ENCODE measurements around the gene SUDS3.
"Not testable (repeated sequence)": the region's sequence is repeated elsewhere in the genome, so short reads cannot be mapped to it uniquely, and the experiment has no call there.

The SUDS3 gene

DNA sequence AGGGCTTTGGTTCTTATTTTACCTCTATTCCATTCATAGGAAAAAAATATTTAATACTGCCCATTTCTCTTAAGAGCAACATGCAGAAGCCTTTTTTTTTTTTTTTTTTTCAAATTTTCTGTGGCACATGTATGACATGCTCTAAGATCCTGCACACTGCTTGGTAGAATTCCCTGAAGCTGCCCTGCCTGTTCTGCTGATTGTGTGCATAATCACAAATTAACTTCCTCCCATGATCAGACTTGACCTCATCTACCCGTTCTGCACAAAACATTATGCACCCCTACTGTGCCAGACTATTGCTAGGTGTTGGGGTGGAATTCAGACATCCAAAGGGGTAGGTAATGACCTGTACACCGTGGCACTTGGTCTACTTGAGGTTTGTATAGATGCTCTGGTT is 22.2 kb downstream of the SUDS3 start:
- no peak for DNase-seq (ENCODE audit: low read depth)

DNA sequence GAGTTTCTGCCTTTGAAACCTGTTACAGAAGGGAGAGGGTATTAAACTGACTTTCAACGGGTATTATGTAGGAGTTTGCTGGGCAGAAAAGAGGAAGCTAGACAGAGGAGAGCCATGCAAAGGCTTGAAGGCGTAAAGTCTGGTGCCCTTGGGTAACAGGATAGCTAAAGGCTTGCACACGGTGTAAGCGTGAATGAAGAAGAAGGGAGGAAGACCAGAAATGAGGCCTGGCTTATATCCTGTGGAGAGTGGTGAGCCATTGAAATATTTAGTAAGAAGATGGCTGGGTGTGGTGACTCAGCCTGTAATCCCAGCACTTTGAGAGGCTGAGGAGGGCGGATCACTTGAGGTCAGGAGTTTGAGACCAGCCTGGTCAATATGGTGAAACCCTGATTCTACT is 22.6 kb downstream of the SUDS3 start:
- DNase-seq (ENCODE audit: low read depth) = no peak

DNA sequence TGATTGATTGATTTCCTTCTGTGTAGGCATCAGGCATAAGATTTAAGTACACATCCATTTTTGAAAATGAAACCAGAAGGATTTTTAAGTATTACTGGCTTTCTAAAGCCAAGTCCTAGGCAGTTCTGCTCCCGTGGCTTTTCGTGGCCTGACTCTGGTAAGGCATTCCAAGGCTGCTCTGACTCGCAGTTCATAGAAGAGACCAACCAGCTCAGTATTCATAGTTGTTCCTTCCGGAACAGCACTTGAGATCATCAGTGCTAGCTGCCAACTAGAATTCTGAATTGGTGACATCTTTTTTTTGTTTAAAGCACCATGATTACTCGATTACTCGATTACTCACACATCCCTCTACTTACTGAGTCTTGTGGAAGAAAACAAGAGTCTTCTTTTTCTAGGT is 25.9 kb downstream of the SUDS3 start:
- DNase-seq (ENCODE audit: low read depth) = no peak

DNA sequence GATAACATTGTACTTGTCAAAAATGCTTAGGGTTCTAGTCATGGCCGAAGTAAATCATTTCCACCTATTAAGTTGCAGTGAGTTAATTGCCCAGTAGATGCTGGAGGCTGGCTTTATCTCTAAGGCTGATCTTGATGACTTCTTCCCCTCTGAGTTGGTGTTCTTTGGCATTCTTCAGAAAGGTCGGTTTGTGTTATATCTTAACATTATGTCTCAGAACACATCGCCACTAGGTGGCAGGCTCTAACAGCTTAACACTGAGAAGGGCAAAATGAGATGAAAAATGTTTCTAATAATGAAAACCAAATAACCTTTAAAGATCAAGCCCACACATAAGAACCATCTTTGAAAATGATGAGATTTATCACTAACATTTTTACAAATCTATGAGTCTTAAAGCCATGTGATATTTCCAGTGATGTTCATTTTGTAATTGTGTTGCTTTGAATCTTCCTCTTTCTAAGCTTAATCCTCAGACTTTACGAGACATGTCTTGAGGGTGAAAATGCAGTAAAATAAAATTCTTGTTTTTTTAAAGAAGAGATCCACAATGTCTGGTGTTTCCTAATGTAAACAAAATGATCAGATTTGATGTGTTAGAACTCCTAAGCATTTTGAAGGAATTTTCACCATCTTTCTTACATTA is 28.6 kb downstream of the SUDS3 start:
- DNase-seq (ENCODE audit: low read depth) = peak; percentile 6

DNA sequence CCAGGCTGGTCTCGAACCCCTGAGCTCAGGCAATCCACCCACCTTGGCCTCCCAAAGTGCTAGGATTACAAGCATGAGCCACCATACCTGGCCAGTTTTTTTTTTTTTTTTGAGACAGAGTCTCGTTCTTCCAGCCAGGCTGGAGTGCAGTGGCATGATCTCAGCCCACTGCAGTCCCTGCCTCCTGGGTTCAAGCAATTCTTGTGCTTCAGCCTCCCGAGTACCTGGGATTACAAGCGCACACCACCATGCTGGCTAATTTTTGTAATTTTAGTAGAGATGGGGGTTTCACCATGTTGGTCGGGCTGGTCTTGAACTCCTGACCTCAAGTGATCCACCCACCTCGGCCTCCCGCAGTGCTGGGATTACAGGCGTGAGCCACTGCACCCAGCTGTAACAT is 31.9 kb downstream of the SUDS3 start:
- not testable (repeated sequence) for DNase-seq (ENCODE audit: low read depth)

DNA sequence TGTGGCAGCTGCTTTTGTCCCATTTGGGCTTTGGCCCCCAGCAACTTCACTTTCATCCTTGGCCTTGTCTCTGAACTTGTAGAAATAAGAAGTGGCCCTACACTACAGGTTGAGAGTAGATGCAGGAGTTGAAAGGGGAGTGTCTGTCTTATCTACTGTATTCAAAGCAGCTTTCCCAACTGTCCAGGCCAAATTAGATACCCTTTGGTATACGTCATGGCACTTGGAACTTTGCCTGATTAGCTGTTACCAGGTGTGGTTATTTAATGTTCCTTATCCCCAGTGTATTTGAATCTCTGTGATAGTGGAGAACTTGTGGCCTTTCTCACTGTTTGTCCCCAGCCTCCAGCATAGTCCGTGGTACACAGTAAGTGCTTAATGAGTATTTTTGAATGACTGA is 33.5 kb downstream of the SUDS3 start:
- no peak for DNase-seq (ENCODE audit: low read depth)

DNA sequence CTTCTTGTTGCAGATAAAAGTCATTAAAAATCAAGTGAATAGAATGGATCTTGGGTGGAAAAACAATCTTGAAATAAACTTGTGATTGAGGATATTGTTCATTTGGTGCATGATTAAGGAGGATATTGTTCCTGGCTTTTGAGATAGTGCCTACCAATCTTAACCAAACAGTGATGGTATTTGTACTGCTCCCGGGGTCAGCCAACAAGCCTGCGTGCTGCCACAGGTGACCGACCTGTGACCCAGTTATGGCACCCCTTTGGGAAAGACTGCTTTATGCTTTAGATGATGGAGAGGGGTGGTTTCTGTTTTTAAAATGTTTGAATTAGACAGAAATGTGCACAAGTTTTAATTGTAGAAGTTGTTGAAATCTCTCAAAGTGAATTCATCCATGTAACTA is 41.6 kb downstream of the SUDS3 start:
- no peak for DNase-seq (ENCODE audit: low read depth)

DNA sequence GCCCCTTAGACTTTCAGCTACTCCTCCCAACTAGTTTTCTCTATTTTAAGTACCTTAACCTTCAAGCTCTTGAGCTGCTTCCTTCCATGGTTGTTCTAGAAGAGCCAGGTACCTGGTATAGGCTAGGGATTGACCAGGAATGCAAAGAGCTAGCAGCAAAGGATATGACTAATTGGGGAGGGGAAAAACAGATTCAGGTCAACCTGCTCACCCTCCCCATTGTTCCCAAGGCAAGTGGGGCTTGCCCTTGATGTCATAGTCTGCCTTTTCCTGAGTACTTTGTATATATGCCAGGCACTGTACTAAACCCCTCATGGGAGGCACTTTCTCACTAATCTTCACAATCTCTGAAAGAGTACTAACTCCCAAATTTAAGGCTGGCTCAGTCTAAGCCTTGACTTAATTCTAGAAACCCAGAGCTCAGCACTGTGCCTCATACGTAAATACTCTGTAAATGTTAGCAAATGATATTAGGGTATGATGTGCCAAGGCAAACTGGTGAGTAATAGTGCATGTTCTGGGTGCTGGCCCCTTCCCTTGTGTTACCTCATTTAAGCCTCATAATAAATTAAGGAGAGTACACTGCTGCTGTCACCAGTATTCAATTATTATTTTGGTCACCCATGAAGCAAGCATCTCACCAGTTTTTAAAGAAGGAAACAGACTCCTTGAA is 42.2 kb downstream of the SUDS3 start:
- no peak for DNase-seq (ENCODE audit: low read depth)

DNA sequence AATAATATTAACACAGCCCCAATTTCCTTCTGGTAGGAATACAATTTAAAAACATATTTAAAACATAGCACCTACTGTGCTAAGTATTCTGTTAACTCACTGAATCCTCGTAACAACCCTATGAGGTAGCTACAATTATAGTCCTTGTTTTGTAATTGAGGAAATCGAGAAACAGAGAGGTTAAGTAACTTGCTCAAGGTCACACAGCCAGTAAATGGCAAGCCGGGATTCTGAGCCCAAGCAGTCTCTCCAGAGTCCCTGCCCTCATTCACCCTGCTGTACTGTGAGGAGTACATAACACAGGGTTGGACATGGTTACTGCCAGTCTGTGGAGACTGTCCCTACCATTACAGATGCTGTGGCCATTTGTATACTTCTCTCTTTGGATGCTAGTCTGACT is 44.3 kb downstream of the SUDS3 start:
- no peak for DNase-seq (ENCODE audit: low read depth)

DNA sequence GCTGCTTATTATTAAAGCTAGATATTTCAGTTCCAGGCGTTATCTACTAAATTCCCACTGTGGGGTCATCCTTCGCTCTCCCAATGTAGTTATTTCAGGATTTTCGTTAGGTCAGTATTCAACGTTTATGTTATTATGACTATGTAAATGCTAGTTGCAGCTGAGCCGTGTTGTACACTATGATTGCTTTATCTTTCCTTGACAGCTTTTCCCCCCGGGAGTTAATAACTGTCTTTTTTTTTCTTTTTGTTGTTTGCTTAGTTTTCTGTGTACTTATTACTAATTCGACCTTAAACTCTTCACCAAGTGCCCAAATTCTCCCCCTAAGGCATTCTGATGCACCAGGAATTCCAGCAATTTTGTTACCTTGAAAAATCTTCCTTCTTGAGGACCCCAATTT is 48.5 kb downstream of the SUDS3 start:
- no peak for DNase-seq (ENCODE audit: low read depth)

DNA sequence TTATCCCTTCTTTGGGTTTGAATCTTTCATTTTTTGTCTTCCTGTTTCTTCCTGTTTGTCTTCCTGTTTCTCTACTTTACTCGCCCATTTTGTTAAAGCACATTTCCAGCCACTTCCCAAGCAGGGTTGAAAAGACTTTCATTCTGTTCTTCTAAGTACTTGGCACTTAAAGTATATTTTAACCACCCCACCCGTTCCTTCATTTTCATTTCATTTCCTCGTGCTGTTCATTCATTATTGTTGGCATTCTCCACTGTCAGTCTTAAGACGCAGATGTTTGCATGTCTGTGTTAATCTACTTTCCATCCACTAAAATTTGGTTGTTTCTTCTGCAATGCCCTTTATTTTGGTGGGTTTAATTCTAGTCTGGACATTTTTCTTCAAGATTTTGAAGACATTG is 49.0 kb downstream of the SUDS3 start:
- DNase-seq (ENCODE audit: low read depth) = no peak

DNA sequence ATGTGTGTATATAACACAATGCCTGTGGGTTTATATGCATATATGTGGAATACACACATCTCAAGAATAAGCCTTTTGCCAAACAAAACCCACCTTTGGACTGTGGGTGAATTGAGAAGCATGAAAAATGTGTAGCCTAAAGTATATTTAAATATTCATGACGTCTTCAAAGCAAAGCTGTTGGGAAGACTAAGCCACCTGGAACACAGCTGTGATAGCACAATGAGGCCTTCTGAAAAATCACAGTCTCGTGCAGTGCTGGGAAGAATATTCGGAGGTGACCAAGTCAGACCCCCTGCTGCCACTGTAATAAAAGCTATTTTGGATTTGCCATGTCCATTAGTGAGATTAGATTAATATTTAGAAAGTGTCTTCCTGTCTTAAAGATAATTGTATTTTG is 51.5 kb downstream of the SUDS3 start:
- no peak for DNase-seq (ENCODE audit: low read depth)

DNA sequence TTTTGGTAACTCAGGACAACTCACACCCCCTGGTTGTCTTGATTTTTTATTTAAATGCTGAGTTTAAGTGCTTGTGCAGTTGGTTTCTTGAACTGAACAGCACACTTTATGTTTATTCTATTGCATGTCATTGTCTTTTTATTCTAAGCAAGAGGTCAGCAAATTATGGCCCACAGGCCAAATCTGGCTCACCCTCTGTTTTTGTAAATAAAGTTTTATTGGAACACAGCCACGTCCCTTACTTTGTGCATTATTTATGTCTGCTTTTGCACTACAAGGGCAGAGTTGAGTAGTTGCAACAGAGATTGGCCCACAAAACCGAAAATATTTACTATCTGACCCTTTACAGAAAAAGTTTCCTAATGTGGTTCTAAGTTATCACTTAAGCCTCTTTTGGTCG is 52.3 kb downstream of the SUDS3 start:
- no peak for DNase-seq (ENCODE audit: low read depth)

DNA sequence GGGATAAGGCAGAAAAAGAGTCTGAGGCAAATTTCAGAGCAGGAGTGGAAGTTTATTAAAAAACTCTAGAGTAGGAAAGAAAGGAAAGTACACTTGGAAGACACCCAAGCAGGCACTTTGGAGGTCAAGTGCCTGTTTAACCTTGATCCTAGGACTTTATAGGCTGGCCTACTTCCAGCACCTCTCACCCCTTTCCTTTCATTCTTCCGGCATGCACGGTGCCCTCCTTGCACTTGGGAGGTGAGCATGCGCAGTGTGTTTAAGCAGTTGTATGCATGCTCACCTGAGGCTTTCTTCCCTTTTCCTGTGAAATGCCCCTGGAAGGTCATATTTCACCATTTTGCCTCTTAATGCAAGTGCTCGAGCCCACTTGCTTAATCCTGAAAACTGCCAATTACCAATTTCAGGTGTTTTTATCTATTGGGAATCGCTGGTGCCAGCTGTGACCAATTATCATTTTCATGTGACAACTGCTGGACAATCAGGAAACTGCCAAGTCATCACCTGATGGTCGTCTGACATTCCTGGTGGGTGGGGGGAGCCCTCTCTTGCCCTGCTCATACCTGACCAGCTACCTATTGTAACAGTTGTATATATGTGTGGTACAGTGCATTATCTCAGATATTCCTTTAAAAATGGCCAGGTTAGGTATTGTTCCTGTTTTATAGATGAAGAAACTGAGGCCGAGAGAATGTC is 53.5 kb downstream of the SUDS3 start:
- no peak for DNase-seq (ENCODE audit: low read depth)

DNA sequence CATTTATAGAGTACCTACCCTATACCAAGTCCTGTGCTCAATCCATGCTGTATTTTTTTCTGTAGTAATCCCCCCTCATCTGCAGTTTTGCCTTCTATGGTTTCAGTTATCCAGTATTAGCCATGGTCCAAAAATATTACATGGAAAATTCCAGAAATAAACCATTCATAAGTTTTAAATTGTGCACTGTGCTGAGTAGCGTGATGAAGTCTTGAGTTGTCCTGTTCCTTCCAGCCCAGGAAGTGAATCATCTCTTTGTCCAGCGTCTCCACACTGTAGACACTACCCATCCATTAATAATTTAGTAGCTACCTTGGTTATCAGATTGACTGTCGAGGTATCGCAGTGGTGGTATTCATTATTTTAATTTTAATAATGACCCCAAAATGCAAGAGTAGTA is 54.2 kb downstream of the SUDS3 start:
- no peak for DNase-seq (ENCODE audit: low read depth)

DNA sequence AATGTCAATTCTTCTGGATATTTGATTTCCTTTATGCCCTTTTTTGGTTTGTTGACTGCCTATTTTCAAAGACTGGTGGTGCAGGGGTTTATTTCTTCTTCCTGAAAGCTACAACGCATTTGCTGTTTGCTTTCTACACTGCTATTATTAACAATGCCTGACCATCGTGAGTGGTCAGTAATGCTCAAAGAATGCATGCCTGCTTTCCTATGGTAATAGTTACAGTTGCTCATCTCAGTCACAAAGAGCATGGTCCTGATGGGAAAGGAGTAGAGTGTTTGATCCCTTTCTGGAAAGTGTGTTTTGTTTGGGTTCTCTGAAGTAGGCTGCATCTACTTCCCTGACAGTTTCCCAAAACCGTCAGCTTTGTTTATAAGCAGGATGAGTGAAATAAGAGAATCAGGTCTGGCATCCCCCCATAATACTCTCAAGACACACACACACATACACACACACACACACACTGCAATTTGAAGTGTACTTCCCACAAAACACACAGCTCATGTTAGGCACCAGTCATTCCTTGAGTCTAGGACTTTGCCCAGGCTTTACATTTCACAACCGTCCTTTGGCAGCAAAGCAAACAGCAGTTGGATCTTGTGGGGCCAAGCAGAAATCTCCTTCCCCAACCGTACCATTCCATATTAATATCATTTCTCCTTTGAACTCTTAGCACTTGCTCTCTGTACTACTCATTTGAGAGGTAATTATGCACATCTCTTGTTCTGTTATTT is 56.6 kb downstream of the SUDS3 start:
- DNase-seq (ENCODE audit: low read depth) = no peak

DNA sequence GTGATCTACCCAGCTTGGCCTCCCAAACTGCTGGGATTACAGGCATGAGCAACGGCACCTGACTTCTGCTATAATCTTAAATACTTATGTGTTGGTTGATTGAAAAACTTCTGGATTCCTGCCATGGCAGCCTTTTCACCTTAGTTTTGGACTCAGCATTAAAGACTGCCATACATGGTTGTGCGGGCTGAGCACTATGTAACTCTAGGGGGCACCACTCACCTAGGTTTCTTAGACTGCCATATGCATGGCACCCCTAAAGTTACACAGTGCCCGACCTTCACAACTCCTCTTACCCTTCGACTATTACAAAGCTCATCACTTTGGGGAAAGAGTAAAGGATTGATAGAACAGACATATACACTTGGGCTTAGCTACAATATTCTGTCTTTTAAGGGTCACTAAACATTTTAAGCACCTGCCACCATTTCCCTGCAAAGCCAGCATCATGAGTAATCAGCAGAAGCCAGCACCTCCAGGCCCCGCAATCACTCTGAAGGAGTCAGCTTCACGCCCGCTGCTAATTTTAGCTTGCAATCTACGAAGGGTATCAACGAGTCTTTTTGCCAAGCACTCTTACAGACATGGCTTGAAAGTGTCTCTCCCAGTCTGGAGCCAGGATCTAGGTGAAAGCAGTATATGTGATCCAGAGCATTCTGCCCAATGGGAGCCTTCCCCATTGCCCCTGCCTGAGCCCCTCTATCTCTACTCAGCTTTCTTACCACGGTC is 59.8 kb downstream of the SUDS3 start:
- DNase-seq (ENCODE audit: low read depth) = no peak

DNA sequence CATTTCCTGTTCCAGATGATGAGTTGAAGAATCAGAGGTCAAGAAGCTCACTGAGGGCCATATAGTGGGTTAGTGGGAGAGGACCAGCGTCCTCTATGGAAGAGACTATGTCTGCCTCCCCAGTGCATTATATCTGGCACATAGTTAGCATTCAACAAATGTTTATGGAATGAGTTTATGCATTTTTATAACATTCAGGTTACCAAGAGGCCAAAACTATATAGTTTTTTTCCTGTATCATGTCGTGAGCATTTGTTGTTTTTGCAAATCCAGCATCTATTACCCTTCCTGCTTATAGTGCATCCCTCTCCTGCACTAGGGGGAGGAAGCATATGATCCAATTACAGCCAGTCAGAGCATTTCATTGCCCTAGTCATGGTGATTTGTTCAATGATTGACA is 60.6 kb downstream of the SUDS3 start:
- no peak for DNase-seq (ENCODE audit: low read depth)

DNA sequence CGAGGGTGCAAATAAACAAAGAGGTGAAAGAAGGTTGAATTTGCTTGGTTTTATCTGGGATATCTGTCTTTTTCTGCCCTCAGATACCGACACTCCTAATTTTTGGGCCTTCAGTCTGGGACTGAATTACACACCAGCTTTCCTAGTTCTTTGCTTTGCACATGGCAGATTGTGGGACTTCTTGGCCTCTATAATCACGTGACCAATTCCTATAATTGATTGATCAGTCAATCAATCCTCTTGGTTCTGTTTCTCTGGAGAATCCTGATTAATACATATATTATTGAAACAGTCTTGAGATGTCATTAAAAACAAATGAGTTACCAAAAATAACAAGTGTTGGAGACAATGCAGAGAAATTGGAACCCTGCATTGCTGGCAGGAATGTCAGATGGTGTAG is 62.7 kb downstream of the SUDS3 start:
- DNase-seq (ENCODE audit: low read depth) = no peak

DNA sequence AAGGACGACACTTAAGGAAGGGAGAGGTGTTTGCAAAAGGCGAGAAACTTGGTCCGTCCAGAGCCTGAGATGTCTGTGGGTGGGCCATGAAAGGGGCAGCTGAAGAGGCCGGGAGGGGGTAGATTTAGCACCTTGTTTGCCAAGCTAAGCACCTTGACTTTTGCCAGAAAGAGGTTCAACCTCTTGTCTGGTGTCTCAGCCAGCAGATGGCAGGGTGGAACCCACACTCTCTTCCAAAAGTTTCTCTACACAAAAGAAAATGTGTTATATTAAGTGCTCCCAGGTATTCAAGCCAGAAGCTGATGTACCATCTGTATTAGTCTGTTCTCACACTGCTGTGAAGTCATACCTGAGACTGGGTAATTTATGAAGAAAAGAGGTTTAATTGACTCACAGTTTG is 69.9 kb downstream of the SUDS3 start:
- DNase-seq (ENCODE audit: low read depth) = no peak

DNA sequence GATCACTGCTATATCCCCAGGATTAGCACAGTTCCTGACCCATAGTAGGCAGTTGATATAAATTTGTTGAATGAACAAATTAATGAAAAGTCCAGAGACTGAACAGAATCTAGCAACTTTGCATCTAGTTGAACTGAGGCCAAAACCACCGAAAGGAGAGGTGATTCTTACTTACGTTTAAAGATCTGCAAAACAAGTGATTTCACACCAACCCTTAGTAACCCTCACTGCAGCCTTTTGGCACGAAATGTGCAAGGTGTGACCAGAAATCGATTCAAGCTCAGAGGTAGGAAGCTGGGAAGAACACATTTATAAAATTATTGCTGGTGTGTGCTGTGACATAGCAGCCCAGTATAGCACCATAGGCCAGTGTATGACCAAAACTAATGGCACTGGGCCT is 70.8 kb downstream of the SUDS3 start:
- no peak for DNase-seq (ENCODE audit: low read depth)

DNA sequence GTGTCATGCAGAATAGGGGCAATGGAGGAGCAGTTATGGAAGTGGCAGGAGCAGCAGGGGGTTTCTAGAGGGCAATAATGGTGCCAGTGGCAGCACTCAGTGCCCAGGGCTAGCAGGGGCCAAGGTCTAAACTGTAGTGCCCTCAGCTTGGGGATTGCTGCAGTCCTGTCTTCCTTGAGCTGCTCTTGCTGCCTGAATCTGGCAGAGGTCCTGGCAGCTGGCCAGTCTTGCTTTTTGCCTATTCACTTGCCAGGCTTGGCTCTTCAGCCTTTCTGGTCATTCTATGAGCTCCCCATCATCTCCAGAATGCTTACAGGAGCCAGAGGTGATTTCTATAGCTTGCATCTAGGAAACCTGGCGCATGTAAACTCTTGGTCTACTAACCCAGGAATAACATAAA is 72.0 kb downstream of the SUDS3 start:
- DNase-seq (ENCODE audit: low read depth) = no peak

Data from stimulated activated CD8-positive, alpha-beta memory T cell treated with anti-CD3 and anti-CD28 coated beads, Interleukin-15, amount 100 ng/mL, for 24 hours (primary cell).